Adrenal gland (tissue), 5 donors: ENCODE data around the gene KLHL22.

Experiments
- CTCF ChIP-seq, 6 experiments: fragments of 450-650 bp in 4 of 6; fragments of 200-600 bp in 2 of 6; sonication (generic) in 1 of 6; IDR thresholded peaks; 1 replicate in 5 of 6; 2 replicates in 1 of 6; pipeline versions ENCODE4 v1.5.1 to v1.8.0; 2016 to 2021; ENCODE audit warnings: antibody characterized with exemption in 6 of 6, mild to moderate bottlenecking in 2 of 6, moderate library complexity in 1 of 6
- POLR2A ChIP-seq, 2 donors: fragments of 450-650 bp; IDR thresholded peaks; one replicate each; pipeline ENCODE4 v1.6.1; 2017; ENCODE audit warnings: antibody characterized with exemption in 2 of 2, mild to moderate bottlenecking in 2 of 2, moderate library complexity in 1 of 2
- donor health status: DM: no; HTN: no; CAD: no.

- TF ChIP-seq CTCF (IDR thresholded peaks at IDR 0.05) (no peak), POLR2A (IDR thresholded peaks at IDR 0.05) (no peak)
Measured at GRCh38 chr22:20423906-20424551, 71.6 kb downstream of the KLHL22 start.
